Measurements from ENCODE around the gene TRMT11. TPM values are rescaled to one million over a fixed set of nuclear protein-coding genes. Genes with fewer than 3 reads are reported as not detected.

TRMT11 gene
- total and polyA plus RNA-seq, 2 of the 13 experiments (the other 11 are each of a cell fraction or from before 2014, with no cell fraction given), result 42.2 to 81.9 TPM

- TF ChIP-seq ZNF639 (CRISPR knock-in tag; conservative IDR thresholded peaks at IDR 0.05) (no peak), ZKSCAN8 (CRISPR knock-in tag; IDR thresholded peaks at IDR 0.05; ENCODE audit: borderline replicate concordance) (no peak), HDAC6 (IDR thresholded peaks at IDR 0.05; ENCODE audit: low read depth, low read length) (no peak), XBP1 (CRISPR knock-in tag; IDR thresholded peaks at IDR 0.05) (no peak), ZKSCAN5 (CRISPR knock-in tag; IDR thresholded peaks at IDR 0.05) (no peak), ZNF720 (CRISPR knock-in tag; IDR thresholded peaks at IDR 0.05) (no peak), NAIF1 (CRISPR knock-in tag; IDR thresholded peaks at IDR 0.05; ENCODE audit: borderline replicate concordance) (no peak), ARID3A (IDR thresholded peaks at IDR 0.05; ENCODE audit: low read depth, low read length) (no peak), ZNF234 (CRISPR knock-in tag; conservative IDR thresholded peaks at IDR 0.05) (no peak), SMARCE1 (IDR thresholded peaks at IDR 0.05; ENCODE audit: borderline replicate concordance) (no peak), POLR2A (IDR thresholded peaks at IDR 0.05; ENCODE audit: insufficient read depth in 1 of 2, low read depth in 2 of 2, low read length in 2 of 2) (no peak), ZNF83 (CRISPR knock-in tag; IDR thresholded peaks at IDR 0.05; ENCODE audit: borderline replicate concordance) (no peak), ZNF501 (CRISPR knock-in tag; IDR thresholded peaks at IDR 0.05) (peak; percentile 40; the same call in 1 of the 2 replicates), NFYB (CRISPR knock-in tag; IDR thresholded peaks at IDR 0.05) (no peak), ZNF567 (CRISPR knock-in tag; IDR thresholded peaks at IDR 0.05; ENCODE audit: borderline replicate concordance) (no peak), RFXAP (CRISPR knock-in tag; IDR thresholded peaks at IDR 0.05; ENCODE audit: borderline replicate concordance) (no peak), ZNF543 (CRISPR knock-in tag; IDR thresholded peaks at IDR 0.05) (no peak; the same call in 1 of the 2 replicates), ZMYM3 (CRISPR knock-in tag; IDR thresholded peaks at IDR 0.05) (peak; percentile 41; the same call in 1 of the 2 replicates), NR2F1 (CRISPR knock-in tag; IDR thresholded peaks at IDR 0.05) (no peak), SRSF1 (optimal IDR thresholded peaks at IDR 0.05; ENCODE audit: low read depth, low read length) (no peak), FOSL2 (CRISPR knock-in tag; IDR thresholded peaks at IDR 0.05) (no peak), ZBTB37 (CRISPR knock-in tag; IDR thresholded peaks at IDR 0.05) (no peak), ZBTB43 (CRISPR knock-in tag; conservative IDR thresholded peaks at IDR 0.05) (no peak), HOXD1 (CRISPR knock-in tag; IDR thresholded peaks at IDR 0.05) (no peak), TBX3 (IDR thresholded peaks at IDR 0.05; ENCODE audit: borderline replicate concordance) (no peak), ZNF605 (CRISPR knock-in tag; IDR thresholded peaks at IDR 0.05) (no peak), TAF1 (CRISPR knock-in tag; IDR thresholded peaks at IDR 0.05) (no peak), ZNF180 (CRISPR knock-in tag; IDR thresholded peaks at IDR 0.05; ENCODE audit: borderline replicate concordance, low read depth) (no peak), RFXANK (CRISPR knock-in tag; IDR thresholded peaks at IDR 0.05) (no peak)
These were observed 32.9 kb upstream of the TRMT11 start (continued) for GRCh38 chr6:125953502-125953875.

All from HepG2 (cell line).